HG03342 (cell line): ENCODE data around the gene SLC7A6OS.

Experiments
- ATAC-seq: cut with Tn5 transposase; IDR thresholded peaks from one replicate; pipeline ENCODE4 v1.9.1; 2021; ENCODE audit warnings: mild to moderate bottlenecking, moderate library complexity; ENCODE audit not compliant: unreplicated experiment

SLC7A6OS gene

GRCh38 chr16:68345351-68345810 lies 34.6 kb upstream of the SLC7A6OS start:
- ATAC-seq, result no peak

DNA sequence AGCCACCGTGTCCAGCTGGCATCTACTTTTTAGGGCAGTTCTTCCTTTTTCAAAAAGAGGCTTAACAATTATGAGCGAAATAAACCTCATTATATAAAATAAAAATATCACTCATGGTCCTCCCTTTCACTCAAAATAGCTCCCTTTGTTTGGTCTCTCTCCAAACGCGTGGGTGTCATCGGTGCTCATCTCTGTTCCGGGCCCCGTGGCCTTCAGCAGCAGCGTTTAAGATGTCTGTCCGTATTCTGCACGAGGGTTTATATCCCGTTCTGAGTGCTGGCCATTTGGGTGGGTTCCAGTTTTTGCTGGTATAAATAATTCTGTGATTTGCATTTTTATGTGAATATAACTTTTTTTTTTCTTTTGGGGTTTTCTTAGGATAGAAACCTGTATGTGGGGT lies 33.5 kb upstream of the SLC7A6OS start:
- no peak for ATAC-seq

DNA sequence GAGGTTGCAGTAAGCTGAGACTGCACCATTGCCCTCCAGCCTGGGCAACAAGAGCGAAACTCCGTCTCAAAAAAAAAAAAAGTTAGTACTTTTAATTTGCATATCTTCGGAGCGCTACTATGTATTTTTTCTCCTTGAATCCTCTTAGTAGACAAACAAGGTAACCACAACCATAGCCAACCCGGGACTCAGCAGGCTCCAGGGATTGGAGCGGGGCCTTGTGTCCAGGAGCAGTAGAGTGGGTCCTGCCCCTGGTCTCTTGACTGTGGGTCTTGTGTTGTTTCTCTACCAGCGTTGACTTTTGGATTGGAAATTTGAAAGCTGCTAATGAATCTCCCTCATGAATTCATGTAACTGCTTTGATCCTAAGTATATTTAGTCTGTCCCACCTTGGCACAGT lies 32.4 kb upstream of the SLC7A6OS start:
- no peak for ATAC-seq

DNA sequence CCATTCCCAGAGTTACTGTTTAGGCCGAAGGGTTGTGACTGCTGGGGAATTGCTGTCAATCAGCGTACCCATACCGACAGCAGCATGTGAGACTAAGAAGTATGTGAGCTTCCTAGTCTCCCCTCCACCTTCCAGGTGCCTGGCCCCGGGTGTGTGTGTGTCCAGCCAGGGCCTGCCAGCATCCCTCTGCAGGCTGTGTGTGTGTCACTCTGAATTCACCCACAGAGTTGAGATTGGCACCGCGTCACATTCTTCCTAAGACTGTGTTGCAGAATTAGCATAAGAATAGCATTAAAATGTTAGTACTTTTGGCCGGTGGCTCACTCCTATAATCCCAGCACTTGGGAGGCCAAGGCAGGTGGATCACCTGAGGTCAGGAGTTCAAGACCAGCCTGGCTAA lies 31.9 kb upstream of the SLC7A6OS start:
- no peak for ATAC-seq

DNA sequence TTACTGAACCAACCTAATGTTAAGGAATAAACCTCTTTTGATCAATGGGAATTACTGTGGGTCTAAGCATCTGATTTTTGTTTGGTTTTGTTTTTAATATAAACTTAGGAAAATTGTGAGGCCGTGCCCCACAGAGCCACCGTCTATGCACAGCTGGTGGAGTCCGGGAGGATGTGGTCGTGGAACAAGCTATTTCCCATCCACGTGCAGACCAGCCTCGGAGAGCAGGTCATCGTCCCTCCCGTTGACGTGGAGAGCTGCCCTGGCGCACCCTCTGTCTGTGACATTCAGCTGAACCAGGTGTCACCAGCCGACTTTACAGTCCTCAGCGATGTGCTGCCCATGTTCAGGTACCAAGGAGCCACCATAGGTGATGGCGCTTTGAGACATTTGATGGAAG lies 28.5 kb upstream of the SLC7A6OS start:
- no peak for ATAC-seq

DNA sequence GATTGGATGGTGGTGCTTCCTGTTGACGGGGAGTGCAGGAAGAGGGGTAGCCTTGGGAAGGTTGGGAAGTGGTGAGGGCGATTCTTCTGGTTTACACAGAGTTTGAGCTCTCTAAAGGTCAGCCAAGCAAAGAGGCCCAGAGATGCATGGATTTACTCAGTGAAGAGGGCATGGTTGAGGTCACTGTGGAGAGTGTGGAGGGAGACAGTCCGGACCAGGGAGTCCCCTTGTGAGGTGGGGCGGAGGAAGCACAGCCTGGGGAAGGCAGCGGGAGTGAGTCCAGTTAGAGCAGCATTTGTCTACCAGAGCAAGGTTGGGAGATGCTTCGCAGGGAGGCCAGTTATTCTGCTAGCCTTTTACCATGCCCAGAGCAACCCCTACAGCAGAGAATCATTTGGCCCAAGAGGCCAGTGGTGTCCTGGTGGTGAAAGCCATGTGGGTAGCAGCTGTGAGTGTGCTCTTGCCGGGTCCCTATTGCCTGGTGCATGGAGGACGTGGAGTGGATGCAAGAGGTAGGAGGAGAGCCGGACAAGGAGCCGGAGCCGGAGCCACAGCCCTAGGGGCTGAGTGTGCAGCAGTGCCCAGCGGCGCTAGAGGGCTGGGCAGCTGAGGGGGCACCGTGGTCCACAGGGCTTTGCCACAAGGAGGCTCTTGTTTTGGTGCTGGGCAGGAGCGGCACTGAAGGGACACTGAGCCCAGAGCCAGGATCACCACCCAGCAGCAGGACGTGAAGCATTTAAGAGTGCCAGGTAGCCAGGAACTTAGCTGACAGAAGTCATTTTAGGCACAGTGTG lies 27.8 kb upstream of the SLC7A6OS start:
- ATAC-seq, result no peak

- ATAC-seq, result no peak
Measured at GRCh38 chr16:68335175-68335574, 24.4 kb upstream of the SLC7A6OS start.

GRCh38 chr16:68332411-68333121 lies 21.8 kb upstream of the SLC7A6OS start:
- ATAC-seq, result no peak

DNA sequence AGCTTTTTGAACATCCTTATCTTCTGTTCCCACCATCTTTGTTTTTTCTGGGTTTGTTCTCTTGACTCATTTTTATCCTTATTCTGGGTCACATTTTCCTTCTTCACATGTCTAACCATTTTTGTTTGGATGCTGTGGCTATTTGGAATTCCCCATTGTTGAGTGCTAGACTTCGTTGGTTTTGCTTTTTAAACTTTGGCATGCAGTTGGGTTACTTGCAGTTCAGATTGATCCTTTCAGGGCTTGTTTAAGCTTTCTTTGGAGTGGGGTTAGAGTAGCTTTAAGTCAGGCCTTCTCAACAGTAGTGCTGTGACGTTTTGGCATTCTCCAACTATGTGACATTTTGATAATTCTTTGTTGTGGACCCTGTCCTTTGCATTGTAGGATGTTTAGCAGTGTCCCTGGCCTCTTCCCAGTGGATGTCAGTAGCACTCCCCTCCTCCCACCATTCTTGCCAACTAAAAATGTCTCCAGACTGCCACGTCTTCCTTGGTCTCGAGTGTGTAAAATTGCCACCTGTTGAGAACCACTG lies 21.2 kb upstream of the SLC7A6OS start:
- no peak for ATAC-seq

DNA sequence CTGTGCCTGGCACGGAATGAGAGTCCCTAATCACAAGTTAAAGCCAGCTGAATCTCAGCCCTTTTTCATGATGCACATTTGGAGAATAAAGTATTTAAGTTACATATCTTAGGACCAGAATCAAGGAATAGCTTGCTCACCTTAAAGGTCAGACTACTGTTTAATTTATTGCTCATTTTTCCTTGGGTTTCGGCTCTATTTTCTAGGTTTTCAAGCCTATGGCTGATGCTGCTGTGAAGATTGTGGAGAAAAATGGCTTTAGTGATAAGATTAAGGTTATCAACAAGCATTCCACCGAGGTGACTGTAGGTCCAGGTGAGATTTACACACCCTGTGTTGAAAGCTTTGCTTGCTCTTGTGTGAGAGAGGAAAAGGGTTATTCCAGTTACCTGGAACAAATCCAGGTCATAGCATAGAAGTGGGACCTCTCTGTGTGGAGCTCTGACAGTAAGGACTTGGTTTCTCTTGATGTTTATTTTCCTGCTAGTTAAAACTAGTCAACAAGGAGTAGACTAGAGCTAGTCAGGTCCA lies 18.2 kb upstream of the SLC7A6OS start:
- ATAC-seq, result no peak

- peak; percentile 65 for ATAC-seq
Measured at GRCh38 chr16:68328151-68328859, 17.6 kb upstream of the SLC7A6OS start.

DNA sequence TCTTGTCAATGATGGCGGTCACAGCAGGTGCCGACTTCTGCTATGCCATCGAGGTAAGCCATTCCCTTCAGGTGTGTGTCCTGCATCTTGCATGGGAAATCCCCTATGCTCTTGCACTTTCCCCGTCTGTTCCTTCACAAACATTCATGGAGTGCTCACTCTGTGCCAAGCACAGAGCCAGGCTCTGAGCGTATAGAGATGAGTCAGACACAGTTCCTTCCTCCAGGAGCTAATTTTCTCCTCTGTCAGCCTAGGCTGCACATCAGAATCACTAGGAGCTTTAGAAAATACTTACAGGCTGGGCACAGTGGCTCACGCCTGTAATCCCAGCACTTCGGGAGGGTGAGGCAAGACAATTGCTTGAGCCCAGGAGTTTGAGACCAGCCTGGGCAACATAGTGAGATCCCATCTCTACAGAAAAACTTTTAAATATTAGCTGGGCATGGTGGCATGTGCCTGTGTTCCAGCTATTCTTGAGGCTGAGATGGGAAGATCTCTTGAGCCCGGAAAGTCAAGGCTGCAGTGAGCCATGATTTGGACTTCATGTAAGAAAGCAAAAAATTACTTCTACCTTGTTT lies 14.1 kb upstream of the SLC7A6OS start:
- no peak for ATAC-seq

DNA sequence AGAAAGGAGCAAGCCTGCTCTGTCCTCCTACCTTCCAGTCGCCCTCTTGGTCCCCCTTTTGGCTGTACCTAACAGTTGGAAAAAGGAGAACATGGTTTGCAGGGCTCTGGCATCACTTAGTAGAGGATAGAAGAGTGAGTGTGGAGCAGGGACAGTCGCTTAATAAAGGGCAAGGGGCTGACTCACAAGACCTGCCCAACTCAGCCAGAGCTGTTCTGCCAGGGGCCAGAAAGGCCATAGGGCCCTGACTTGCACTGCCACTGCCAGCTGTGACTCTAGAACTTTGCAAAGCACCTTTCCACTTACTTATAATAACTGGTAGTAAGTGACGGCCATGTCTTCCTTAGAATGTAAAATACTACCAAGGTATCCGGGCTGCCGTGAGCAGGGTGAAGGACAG lies 13.6 kb upstream of the SLC7A6OS start:
- ATAC-seq, result no peak

DNA sequence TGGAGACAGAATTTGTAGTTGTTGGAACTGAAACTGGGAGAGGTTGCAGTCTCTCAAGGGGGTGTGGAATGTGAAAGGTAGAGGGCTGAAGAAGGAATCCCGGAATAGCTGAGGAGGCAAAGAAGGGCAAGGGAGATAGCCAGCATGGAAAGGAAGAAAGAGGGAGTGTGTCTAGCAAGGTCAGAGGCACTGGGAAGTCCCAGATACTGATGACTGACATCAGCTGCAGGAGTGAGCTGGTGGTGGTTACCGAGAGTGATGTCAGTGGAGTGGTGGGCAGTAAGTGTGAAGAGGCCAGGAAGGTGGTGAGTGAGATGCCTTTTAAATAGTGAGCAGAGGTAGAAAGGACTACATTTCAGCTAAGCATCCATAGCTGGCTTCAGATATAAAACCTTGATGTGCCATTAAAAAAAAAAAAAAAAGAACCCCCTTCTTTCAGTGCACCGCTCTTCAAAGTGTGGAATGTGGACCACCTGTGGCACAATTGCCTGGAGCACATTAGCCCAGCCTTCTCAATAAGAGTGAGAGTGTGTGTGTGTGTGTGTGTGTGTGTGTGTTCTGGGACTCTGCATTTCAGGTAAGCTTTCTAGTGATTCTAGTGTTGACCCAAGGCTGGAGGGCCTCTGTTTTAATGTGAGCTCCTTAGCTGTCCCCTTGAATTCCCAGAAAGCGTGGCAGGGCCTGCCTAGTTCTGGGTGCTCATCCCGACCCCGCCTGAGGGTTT lies 8.6 kb upstream of the SLC7A6OS start:
- ATAC-seq, result no peak

- ATAC-seq, result no peak
Measured at GRCh38 chr16:68313116-68313515, 2.4 kb upstream of the SLC7A6OS start.

DNA sequence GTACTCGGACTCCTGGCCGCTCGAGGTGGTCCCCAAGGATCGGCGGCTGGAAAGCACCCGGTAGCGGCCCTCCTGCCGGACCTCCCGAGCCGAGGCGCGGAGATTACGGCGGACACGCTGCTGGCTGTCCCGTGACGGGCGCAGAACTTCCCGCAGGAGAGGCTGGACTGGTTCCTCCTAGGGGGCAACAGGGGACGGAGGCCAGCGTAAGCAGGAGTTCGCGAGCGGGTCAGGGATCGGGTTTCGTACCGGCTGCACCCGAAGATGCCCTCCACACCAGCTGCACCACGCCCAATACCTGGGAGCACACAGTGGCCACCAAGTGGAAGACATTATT lies 341 bp downstream of the SLC7A6OS start:
- ATAC-seq, result no peak

DNA sequence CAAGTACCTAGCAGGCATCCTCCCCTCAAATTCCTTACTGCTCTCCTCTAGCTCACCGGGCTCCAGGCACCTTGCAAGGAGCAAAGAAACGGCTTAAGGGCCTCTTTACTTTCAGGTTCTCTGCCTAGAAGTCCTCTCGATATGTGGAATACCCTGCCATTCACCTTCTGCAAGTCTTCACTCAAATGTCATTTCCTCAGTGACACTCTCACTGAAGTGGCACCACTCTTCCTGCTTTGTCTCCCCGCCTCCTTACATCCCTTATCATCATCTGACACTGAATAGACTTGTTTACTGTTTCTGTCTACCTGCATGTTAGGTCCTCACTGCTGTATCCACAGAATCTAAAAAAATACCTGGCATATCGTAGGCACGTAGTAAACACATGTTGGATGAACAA lies 947 bp downstream of the SLC7A6OS start:
- no peak for ATAC-seq

DNA sequence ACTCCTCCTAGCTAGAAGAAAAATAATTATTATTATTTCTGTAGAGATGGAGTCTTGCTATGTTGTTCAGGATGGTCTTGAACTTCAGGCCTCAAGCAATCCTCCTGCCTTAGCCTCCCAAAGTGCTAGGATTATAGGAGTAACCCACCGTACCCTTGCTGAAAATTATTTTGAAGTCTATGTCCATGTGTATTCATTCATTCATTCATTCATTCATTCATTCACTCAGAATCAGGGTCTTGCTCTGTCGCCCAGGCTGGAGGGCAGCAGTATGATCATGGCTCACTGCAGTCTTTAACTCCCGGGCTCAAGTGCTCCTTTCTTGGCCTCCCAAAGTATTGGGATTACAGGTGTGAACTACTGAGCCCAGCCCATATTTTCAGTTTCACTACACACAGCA lies 4.1 kb downstream of the SLC7A6OS start:
- no peak for ATAC-seq

DNA sequence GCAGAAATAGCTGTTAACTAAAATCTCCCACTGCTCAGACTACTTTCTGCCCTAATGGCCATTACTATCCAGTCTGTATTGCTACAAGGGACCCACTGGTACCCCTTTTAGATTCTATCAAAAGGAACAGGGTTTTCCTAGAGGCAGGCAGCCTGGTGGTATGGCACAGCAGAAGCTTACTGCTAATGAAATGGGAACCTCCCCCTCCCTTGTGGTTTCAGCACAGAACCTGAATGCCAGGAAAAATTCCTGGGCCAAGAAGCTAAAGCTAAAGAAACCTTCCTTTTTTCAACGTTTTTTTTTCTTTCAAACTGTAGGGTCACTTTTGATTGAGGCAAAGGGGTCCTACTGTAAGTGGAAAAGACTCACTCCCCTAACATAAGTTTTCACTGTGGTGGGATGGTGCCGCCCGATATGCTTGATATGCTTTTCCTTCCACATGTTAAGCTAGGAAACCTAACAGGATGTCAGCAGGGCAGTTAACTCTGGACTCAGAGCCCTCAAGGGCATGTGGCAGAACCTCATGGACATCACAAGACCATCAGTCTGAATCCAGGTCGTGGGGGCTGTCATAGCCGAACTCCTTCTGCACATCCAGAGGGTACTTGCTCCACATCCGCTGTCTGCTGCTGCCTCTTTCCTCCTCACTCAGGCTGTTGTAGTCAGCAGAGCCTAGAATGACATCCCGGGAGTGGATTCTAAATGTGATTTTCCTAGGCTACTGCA lies 9.8 kb downstream of the SLC7A6OS start:
- ATAC-seq, result no peak
